ENCODE measurements around the gene CCDC83.
"Not testable (repeated sequence)": the region's sequence is repeated elsewhere in the genome, so short reads cannot be mapped to it uniquely, and the experiment has no call there.

DNA sequence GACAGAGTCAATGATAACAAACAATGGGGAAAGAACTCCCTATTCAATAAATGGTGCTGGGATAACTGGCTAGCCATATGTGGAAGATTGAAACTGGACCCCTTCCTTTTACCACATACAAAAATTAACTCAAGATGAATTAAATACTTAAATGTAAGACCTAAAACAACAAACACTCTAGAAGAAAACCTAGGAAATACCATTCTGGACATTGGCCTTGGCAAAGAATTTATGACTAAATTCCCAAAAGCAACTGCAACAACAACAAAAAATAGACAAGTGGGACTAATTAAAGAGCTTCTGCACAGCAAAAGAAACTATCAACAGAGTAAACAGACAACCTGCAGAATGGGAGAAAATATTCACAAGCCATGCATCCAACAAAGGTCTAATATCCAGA, 4.4 kb downstream of the CCDC83 start:
- TF ChIP-seq, protein P1, sequence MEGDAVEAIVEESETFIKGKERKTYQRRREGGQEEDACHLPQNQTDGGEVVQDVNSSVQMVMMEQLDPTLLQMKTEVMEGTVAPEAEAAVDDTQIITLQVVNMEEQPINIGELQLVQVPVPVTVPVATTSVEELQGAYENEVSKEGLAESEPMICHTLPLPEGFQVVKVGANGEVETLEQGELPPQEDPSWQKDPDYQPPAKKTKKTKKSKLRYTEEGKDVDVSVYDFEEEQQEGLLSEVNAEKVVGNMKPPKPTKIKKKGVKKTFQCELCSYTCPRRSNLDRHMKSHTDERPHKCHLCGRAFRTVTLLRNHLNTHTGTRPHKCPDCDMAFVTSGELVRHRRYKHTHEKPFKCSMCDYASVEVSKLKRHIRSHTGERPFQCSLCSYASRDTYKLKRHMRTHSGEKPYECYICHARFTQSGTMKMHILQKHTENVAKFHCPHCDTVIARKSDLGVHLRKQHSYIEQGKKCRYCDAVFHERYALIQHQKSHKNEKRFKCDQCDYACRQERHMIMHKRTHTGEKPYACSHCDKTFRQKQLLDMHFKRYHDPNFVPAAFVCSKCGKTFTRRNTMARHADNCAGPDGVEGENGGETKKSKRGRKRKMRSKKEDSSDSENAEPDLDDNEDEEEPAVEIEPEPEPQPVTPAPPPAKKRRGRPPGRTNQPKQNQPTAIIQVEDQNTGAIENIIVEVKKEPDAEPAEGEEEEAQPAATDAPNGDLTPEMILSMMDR (IDR thresholded peaks at IDR 0.05): not testable (repeated sequence)
- TF ChIP-seq POLR2A (IDR thresholded peaks at IDR 0.05): not testable (repeated sequence)

Data from heart left ventricle (tissue), 13 donors.